Activated CD8-positive, alpha-beta T cell treated with anti-CD3 and anti-CD28 coated beads for 36 hours (primary cell): ENCODE data around the gene DAZL. TPM values are rescaled to one million over a fixed set of nuclear protein-coding genes. Genes with fewer than 3 reads are reported as not detected.

Experiments used
- ATAC-seq: fragments of 200-7000 bp; cut with Tn5 transposase; one replicate; pipeline ENCODE4 v1.10.0; 2021; ENCODE audit warnings: mild to moderate bottlenecking, moderate library complexity
- CTCF ChIA-PET: fragments of 350-600 bp; sonication (Branson Sonifier 250); formaldehyde crosslinking; loops from one replicate; lab custom pipeline; 2021; ENCODE audit warnings: antibody characterized with exemption; lab: Charles Lee
- POLR2A ChIA-PET: fragments of 350-600 bp; sonication (Branson Sonifier 250); formaldehyde crosslinking; loops from one replicate; lab custom pipeline; 2021; ENCODE audit warnings: antibody characterized with exemption; lab: Charles Lee
- DNase-seq: peaks from one replicate; pipeline ENCODE4 v3.0.0-alpha.2; 2020
- H3K27ac Mint-ChIP-seq: one replicate; pipeline ENCODE4 v1.8.0; 2021; ENCODE audit warnings: mild to moderate bottlenecking, mixed read lengths
- H3K27me3 Mint-ChIP-seq: one replicate; pipeline ENCODE4 v1.8.0; 2021; ENCODE audit warnings: mixed read lengths
- H3K36me3 Mint-ChIP-seq: one replicate; pipeline ENCODE4 v1.8.0; 2021; ENCODE audit warnings: low read depth, mixed read lengths
- H3K4me1 Mint-ChIP-seq: one replicate; pipeline ENCODE4 v1.8.0; 2021; ENCODE audit warnings: low read depth, mixed read lengths
- H3K4me3 Mint-ChIP-seq: one replicate; pipeline ENCODE4 v1.8.0; 2021; ENCODE audit warnings: mild to moderate bottlenecking, moderate library complexity, mixed read lengths
- H3K9me3 Mint-ChIP-seq: one replicate; pipeline ENCODE4 v1.8.0; 2021; ENCODE audit warnings: mixed read lengths
- intact Hi-C: fragments of 100-400 bp; cut with micrococcal nuclease; formaldehyde crosslinking; loops from one replicate; pipeline ENCODE4 v1.10.0; 2022
- total RNA-seq, 2 experiments: library from RNA; stranded (reverse); gene quantifications; one replicate each; pipeline ENCODE4 v1.2.3, GENCODE V29; 2021
- TF ChIP-seq, protein P1 (sequence below): fragments of 200-600 bp; IDR thresholded peaks from one replicate; pipeline ENCODE4 v1.8.0; 2022; ENCODE audit warnings: antibody characterized with exemption, mild to moderate bottlenecking

The DAZL gene
- total RNA-seq, 2 experiments from 2014 or later, result not detected

DNA sequence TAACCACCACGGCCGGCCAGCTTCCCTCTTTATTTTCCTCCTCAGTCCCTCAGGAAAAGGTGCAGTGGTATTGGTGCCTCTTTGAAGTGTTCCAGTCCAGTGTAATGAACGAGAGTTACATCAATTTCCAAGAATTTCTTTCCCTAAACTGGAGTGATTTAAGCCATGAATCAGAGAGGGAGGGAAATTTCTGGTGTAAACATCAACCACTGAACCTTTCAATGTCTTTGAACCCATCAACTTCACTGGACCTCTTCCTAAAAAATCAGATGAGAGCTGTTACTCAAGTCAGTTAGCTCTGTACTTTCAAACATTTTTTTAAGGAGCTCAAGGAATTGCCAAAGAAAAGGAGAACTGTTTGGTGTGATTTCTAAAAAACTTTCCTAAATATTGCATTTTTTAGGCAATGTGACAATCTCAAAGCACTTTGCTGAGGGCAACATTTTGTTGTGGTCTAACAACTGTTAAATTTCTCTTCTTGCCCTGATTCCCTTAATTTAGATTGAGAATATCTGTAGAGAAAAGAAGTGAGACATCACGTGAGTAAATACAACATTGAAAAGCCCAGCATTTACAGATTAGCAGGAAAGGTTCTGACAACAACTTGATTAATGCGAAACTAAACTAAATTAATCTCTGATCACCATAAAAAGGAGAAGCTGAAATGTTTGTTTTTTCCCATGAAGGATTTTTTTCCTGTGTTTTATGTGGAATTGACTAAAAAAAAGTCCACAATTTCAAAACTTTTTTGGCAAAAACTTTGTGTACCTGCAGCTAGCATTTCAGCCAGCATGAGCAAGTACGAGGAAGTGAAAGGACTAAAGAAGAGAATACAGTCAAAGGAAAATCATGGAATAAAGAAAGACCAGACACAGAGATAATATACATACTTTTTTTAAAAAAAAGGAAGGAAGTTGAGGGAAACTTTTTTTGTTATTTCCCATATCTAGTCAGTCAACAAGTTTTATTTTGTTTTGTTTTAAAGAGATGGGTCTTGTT is 9.1 kb upstream of the DAZL start:
- Mint-ChIP-seq H3K27ac (no peak overlapping the region), H3K9me3 (peaks cover 9% of the 10 kb centered on the region), H3K4me1 (no peaks in the 10 kb centered on the region), H3K36me3 (no peaks in the 10 kb centered on the region), H3K4me3 (no peak overlapping the region), H3K27me3 (peaks cover 4% of the 10 kb centered on the region)
- intact Hi-C loops, result no loop called here
- ATAC-seq, result no peak
- TF ChIP-seq, protein P1, sequence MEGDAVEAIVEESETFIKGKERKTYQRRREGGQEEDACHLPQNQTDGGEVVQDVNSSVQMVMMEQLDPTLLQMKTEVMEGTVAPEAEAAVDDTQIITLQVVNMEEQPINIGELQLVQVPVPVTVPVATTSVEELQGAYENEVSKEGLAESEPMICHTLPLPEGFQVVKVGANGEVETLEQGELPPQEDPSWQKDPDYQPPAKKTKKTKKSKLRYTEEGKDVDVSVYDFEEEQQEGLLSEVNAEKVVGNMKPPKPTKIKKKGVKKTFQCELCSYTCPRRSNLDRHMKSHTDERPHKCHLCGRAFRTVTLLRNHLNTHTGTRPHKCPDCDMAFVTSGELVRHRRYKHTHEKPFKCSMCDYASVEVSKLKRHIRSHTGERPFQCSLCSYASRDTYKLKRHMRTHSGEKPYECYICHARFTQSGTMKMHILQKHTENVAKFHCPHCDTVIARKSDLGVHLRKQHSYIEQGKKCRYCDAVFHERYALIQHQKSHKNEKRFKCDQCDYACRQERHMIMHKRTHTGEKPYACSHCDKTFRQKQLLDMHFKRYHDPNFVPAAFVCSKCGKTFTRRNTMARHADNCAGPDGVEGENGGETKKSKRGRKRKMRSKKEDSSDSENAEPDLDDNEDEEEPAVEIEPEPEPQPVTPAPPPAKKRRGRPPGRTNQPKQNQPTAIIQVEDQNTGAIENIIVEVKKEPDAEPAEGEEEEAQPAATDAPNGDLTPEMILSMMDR, result no peak
- ChIA-PET POLR2A (interaction anchor here (0.6 kb wide), 1 partner anchor 208 kb away, joined by 3 read pairs; no protein-coding TSS in a partner anchor), CTCF (interaction anchor here (0.9 kb wide), 1 partner anchor 8 kb away, joined by 3 read pairs; no protein-coding TSS in a partner anchor)
- no peak for DNase-seq

DNA sequence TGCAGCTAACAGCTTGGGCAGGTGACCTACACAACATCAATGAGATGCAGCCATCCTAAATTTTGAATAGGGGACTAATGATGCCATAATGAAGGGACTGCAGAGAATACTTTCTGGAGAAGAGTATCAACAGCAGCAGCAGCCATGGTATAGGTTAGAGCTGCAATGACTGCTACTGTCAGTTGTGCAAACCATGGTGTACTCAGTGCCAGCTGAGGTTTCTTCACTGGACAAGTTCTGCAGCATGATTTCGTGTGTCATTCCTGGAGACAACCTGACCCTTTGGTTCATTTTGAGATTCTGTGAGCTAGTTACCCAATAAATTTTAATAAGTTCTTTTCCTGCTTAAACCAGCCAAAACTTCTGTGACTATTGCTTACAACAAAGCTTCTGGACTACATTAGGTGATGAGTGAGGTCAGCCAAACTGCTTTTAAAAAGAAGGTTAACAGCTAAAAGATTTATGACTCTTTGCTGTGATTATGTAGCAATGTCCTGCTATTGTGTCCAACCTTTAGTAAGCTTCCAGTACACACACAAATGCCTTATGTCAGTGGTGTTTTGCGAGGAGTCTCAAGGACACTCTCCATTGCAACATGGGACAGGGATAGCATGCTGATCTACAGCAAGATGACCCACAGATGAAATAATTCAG is 4.8 kb upstream of the DAZL start:
- intact Hi-C loops, result loop anchor here (10.0 kb wide), 1 partner anchor 415 kb away; no protein-coding TSS in a partner anchor
- POLR2A ChIA-PET, result interaction anchor here (1.2 kb wide), 1 partner anchor 116 kb away, joined by 3 read pairs; no protein-coding TSS in a partner anchor
- Mint-ChIP-seq H3K27ac (no peak overlapping the region), H3K36me3 (no peaks in the 10 kb centered on the region), H3K9me3 (no peaks in the 10 kb centered on the region), H3K27me3 (peaks cover 4% of the 10 kb centered on the region), H3K4me3 (no peak overlapping the region), H3K4me1 (no peaks in the 10 kb centered on the region)
- DNase-seq, result no peak
- no peak for ATAC-seq
- TF ChIP-seq, protein P1, result no peak
- CTCF ChIA-PET, result interaction anchor here (1.1 to 3.7 kb wide), 3 partner anchors 9 to 726 kb away, joined by 3 to 27 read pairs (median 8); no protein-coding TSS in a partner anchor

DNA sequence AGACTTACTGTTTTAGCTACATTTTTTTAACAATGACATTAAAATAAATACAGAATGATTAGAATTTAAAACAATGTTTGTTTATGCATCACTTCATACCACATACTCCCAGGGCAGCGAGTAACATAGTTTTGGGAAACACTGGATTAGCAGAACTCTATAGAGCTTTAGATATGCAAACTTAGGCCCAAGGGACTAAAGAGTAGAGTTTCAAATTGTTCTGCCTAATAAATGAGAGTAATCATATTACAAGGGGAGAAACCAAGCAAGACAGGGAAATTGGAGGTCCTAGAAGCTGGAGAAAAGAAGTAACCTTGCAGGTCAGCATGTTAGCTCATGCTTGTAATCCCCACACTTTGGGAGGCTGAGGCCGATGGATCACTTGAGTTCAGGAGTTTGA is 3.6 kb upstream of the DAZL start:
- CTCF ChIA-PET, result interaction anchor here (0.8 to 2.0 kb wide), 2 partner anchors 11 to 45 kb away, joined by 3 to 8 read pairs; no protein-coding TSS in a partner anchor
- no peak overlapping the region for H3K27ac Mint-ChIP-seq
- no peaks in the 10 kb centered on the region for H3K36me3 Mint-ChIP-seq
- POLR2A ChIA-PET, result interaction anchor here (1.0 kb wide), 1 partner anchor 589 kb away, joined by 3 read pairs; no protein-coding TSS in a partner anchor
- peaks cover 4% of the 10 kb centered on the region for H3K27me3 Mint-ChIP-seq
- TF ChIP-seq, protein P1, result no peak
- DNase-seq, result no peak
- no peaks in the 10 kb centered on the region for H3K9me3 Mint-ChIP-seq
- no peaks in the 10 kb centered on the region for H3K4me1 Mint-ChIP-seq
- ATAC-seq, result no peak
- intact Hi-C loops, result loop anchor here (10.0 kb wide), 1 partner anchor 416 kb away; no protein-coding TSS in a partner anchor
- no peak overlapping the region for H3K4me3 Mint-ChIP-seq

DNA sequence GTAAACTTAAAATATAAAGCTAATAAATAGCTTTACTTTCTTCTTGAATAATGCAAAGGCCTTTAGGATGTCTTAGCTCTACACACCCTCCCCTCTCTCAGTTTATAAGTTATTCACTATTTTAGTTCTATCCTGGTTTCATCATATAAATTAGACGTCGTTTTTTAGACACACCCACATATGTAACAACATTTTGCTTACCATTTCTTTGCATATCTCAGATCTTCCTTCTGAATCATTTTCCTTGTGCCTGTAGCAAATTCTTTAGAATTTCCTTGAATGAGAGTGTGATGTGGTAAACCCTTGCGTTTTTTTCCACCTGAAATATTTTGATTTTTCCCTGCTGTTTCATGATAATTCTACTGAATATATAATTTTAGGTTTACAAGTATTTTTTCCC is 2.5 kb upstream of the DAZL start:
- TF ChIP-seq, protein P1, result no peak
- Mint-ChIP-seq H3K27ac (no peak overlapping the region), H3K4me3 (no peak overlapping the region), H3K36me3 (no peaks in the 10 kb centered on the region), H3K27me3 (peaks cover 4% of the 10 kb centered on the region), H3K9me3 (no peaks in the 10 kb centered on the region), H3K4me1 (no peaks in the 10 kb centered on the region)
- ATAC-seq (no peak), DNase-seq (no peak)
- POLR2A ChIA-PET, result interaction anchor here (0.7 to 1.0 kb wide), 2 partner anchors 280 to 590 kb away, joined by 3 read pairs; no protein-coding TSS in a partner anchor
- intact Hi-C loops, result loop anchor here (10.0 kb wide), 1 partner anchor 417 kb away; no protein-coding TSS in a partner anchor
- CTCF ChIA-PET, result interaction anchor here (1.0 kb wide), 1 partner anchor 12 kb away, joined by 3 read pairs; no protein-coding TSS in a partner anchor
